Lower leg skin (tissue), 4 donors: Measurements from ENCODE around the gene RIPK1. TPM values are rescaled to one million over a fixed set of nuclear protein-coding genes. Genes with fewer than 3 reads are reported as not detected.
A peak's percentile ranks its signal among the peaks of the same experiment; 100 is the strongest.
"Not testable (repeated sequence)": the region's sequence is repeated elsewhere in the genome, so short reads cannot be mapped to it uniquely, and the experiment has no call there.

Source experiments
- DNase-seq, 2 donors: peaks; one replicate each; pipeline ENCODE4 v3.0.0-alpha.2; 2019; ENCODE audit warnings: low spot score in 2 of 2
- H3K4me3 ChIP-seq: fragments of 200-600 bp; sonication (generic); 2 replicates; pipeline ENCODE4 v1.5.1; 2017; ENCODE audit warnings: mild to moderate bottlenecking, low read depth; ENCODE audit not compliant: poor library complexity, severe bottlenecking
- POLR2A ChIP-seq, 2 donors: fragments of 450-650 bp; IDR thresholded peaks; one replicate each; pipeline ENCODE4 v1.6.1; 2016 to 2017; ENCODE audit warnings: antibody characterized with exemption in 2 of 2, mild to moderate bottlenecking in 1 of 2, moderate library complexity in 1 of 2
- WGBS, 2 donors: methylation state at CpG; one replicate each; pipeline ENCODE4 v1.1.5; 2018; 5-methylcytosine and 5-hydroxymethylcytosine counted together
- intact Hi-C: fragments of 100-400 bp; cut with DNase I; formaldehyde crosslinking; loops from one replicate; pipeline ENCODE4 v1.15.0; 2023; ENCODE audit warnings: low total_unique reads
- total RNA-seq, 4 donors: library from RNA; depleted of rRNA; stranded (reverse); fragments of >200 nt; gene quantifications; one replicate each; pipeline ENCODE4 v1.1.0, GENCODE V29; 2016
- TF ChIP-seq, protein P1 (sequence below), 3 donors: fragments of 450-650 bp; IDR thresholded peaks; one replicate each; pipeline ENCODE4 v1.5.1; 2016; ENCODE audit warnings: antibody characterized with exemption in 3 of 3, mild to moderate bottlenecking in 3 of 3, moderate library complexity in 2 of 3

RIPK1 gene
- total RNA-seq, 4 donors from 2014 or later: 28.2 to 37.2 (median 29.5) TPM

DNA sequence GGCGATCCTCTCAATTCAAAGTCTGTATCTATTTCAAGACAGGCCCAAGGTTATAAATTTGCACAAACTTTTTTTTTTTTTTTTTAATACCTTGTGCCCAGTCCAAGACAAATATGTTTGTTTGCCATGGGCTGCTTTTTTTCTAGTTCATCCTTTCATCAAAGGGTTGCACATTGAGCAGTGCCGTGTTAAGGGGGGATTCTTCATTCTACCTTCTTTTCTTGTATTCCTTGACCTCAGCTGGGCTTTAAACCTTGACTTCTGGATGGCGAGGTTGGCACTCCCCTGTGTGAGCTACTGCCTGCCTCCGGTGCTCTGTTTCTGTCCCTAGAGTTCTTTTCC lies 7.4 kb downstream of the RIPK1 start:
- TF ChIP-seq, protein P1, sequence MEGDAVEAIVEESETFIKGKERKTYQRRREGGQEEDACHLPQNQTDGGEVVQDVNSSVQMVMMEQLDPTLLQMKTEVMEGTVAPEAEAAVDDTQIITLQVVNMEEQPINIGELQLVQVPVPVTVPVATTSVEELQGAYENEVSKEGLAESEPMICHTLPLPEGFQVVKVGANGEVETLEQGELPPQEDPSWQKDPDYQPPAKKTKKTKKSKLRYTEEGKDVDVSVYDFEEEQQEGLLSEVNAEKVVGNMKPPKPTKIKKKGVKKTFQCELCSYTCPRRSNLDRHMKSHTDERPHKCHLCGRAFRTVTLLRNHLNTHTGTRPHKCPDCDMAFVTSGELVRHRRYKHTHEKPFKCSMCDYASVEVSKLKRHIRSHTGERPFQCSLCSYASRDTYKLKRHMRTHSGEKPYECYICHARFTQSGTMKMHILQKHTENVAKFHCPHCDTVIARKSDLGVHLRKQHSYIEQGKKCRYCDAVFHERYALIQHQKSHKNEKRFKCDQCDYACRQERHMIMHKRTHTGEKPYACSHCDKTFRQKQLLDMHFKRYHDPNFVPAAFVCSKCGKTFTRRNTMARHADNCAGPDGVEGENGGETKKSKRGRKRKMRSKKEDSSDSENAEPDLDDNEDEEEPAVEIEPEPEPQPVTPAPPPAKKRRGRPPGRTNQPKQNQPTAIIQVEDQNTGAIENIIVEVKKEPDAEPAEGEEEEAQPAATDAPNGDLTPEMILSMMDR (IDR thresholded peaks at IDR 0.05): no peak
- TF ChIP-seq POLR2A (IDR thresholded peaks at IDR 0.05): no peak
- no peak for DNase-seq
- no peak overlapping the region for H3K4me3 ChIP-seq
- WGBS, 2 donors: 61 to 71% methylated on average over 4 of the region's 4 CpGs
- intact Hi-C loops: no loop called here

DNA sequence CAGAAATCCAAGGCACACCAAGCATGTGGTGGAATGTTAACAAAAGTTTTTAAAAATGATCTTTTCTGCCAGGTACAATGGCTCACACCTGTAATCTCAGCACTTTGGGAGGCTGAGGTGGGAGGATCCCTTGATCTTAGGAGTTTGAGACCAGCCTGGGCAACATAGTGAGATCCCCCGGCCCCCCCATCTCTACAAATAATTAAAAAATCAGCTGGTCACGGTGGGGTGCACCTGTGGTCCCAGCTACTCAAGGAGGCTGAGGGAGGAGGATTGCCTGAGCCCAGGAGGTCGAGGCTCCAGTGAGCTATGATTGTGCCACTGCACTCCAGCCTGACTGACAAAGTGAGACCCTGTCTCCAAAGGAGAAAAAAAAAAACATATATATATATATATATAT lies 8.0 kb downstream of the RIPK1 start:
- TF ChIP-seq, protein P1 (IDR thresholded peaks at IDR 0.05): no peak
- no peak for TF ChIP-seq POLR2A (IDR thresholded peaks at IDR 0.05)
- no peak for DNase-seq
- WGBS, 2 donors: 94 to 96% methylated on average over 3 of the region's 3 CpGs
- H3K4me3 ChIP-seq: no peak overlapping the region
- intact Hi-C loops: no loop called here

DNA sequence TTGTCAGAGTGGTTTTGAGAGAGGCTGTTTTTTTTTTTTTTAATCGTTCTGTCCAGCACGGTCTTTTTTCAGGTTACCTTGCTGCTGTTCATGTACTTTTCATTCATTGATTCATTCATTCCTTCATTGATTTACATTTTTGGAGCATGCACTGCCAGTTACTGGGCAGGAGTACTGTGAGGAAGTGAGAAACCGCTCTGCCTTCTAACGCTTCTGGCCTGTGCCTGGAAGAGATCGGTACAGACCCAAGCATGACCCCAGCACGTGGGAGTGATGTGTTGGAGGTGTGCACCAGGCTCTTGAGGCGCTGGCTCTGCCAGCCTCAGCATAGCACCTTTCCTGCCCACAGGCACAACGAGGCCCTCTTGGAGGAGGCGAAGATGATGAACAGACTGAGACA lies 9.1 kb downstream of the RIPK1 start:
- no peak for DNase-seq
- no peak overlapping the region for H3K4me3 ChIP-seq
- TF ChIP-seq, protein P1 (IDR thresholded peaks at IDR 0.05): no peak
- TF ChIP-seq POLR2A (IDR thresholded peaks at IDR 0.05): no peak
- intact Hi-C loops: no loop called here
- 90 to 91% methylated on average over 9 of the region's 9 CpGs for WGBS, 2 donors

DNA sequence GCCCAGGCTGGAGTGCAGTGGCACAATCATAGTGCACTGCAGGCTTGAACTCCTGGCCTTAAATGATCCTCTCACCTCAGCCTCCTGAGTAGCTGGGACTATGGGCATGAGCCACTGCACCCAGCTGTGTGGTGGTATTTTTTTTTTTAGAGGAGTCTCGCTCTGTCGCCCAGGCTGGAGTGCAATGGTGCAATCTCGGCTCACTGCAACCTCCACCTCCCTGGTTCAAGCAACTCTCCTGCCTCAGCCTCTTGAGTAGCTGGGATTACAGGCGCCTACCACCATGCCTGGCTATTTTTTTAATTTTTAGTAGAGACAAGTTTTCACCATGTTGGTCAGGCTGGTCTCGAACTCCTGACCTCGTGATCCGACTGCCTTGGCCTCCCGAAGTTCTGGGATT lies 10.7 kb downstream of the RIPK1 start:
- DNase-seq, H3K4me3 ChIP-seq, intact Hi-C loops: not testable (repeated sequence)
- WGBS, 2 donors: 96 to 99% methylated on average over 8 of the region's 8 CpGs

DNA sequence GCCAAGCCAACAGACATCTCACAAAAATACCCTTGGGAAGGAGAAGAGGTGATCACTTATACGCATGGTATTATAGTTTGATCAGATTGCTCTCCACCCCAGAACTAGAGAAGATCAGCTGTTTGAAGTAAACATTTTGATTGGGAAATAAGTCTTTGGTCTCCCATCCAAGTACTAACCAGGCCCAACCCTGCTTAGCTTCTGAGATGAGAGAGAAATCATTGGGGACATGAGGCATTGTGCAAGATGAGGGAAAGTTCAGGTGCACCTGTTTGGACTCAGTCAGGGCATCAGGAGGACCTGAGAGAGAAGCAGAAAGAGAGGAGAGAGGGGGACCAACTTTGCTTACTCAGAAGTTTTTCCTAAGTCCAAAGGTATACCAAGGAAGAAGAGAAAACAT lies 11.4 kb downstream of the RIPK1 start:
- H3K4me3 ChIP-seq: no peak overlapping the region
- intact Hi-C loops: no loop called here
- no peak for DNase-seq
- TF ChIP-seq POLR2A (IDR thresholded peaks at IDR 0.05): no peak
- TF ChIP-seq, protein P1 (IDR thresholded peaks at IDR 0.05): no peak
- WGBS, 2 donors: 89 to 100% methylated on average over 1 of the region's 1 CpG

DNA sequence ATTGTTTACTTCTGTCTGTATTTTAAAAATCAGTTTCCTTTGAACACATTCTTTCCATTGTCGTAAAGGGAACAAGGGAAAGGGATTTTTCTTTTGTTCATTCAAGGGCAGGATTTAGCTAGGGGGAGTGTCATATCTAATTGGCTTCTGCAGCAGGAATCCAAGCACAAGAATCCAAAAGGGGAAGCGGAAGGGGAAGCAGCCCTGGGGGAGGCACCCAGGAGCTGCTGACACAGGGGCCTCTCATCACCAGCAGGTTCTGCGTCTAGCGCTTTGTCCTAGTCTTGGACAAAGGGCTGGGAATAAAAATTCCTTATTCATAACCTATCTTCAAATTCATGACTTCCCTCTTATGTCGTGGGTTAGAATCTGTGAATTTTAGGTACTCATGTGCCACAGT lies 13.7 kb downstream of the RIPK1 start:
- intact Hi-C loops: no loop called here
- peak in 1 of 2 donors; percentile 26 for DNase-seq
- TF ChIP-seq, protein P1 (IDR thresholded peaks at IDR 0.05): no peak
- TF ChIP-seq POLR2A (IDR thresholded peaks at IDR 0.05): no peak
- no peak overlapping the region for H3K4me3 ChIP-seq
- WGBS, 2 donors: 84 to 92% methylated on average over 5 of the region's 5 CpGs
